HG03439 (cell line): Measurements from ENCODE around the gene SLC29A4.
A peak's percentile ranks its signal among the peaks of the same experiment; 100 is the strongest.
"Not testable (repeated sequence)": the region's sequence is repeated elsewhere in the genome, so short reads cannot be mapped to it uniquely, and the experiment has no call there.

Experiments used
- ATAC-seq: cut with Tn5 transposase; IDR thresholded peaks from one replicate; pipeline ENCODE4 v1.9.1; 2021; ENCODE audit warnings: mild to moderate bottlenecking, moderate library complexity; ENCODE audit not compliant: unreplicated experiment

Gene SLC29A4

GRCh38 chr7:5282543-5283316 lies at the start of gene SLC29A4:
SLC29A4 (plus strand) TSS chr7:5282943; CDS start chr7:5287817, 4,874 bp downstream.
- no peak for ATAC-seq

GRCh38 chr7:5234852-5235831 lies 47.6 kb upstream of the SLC29A4 start:
- peak; percentile 28 for ATAC-seq

- no peak for ATAC-seq
Measured at GRCh38 chr7:5237286-5237685, 45.5 kb upstream of the SLC29A4 start.

- no peak for ATAC-seq
Measured at GRCh38 chr7:5238500-5238899, 44.2 kb upstream of the SLC29A4 start.

GRCh38 chr7:5243261-5243660 lies 39.5 kb upstream of the SLC29A4 start:
- ATAC-seq = no peak

GRCh38 chr7:5248201-5248885 lies 34.4 kb upstream of the SLC29A4 start:
- no peak for ATAC-seq

GRCh38 chr7:5250787-5251186 lies 32.0 kb upstream of the SLC29A4 start:
- ATAC-seq = not testable (repeated sequence)

GRCh38 chr7:5253529-5253928 lies 29.2 kb upstream of the SLC29A4 start:
- ATAC-seq = not testable (repeated sequence)

GRCh38 chr7:5254371-5254770 lies 28.4 kb upstream of the SLC29A4 start:
- ATAC-seq = not testable (repeated sequence)

GRCh38 chr7:5255832-5256231 lies 26.9 kb upstream of the SLC29A4 start:
- ATAC-seq = no peak

GRCh38 chr7:5260530-5261068 lies 22.1 kb upstream of the SLC29A4 start:
- not testable (repeated sequence) for ATAC-seq

- ATAC-seq = not testable (repeated sequence)
Measured at GRCh38 chr7:5263066-5263465, 19.7 kb upstream of the SLC29A4 start.

- ATAC-seq = no peak
Measured at GRCh38 chr7:5265320-5266190, 17.2 kb upstream of the SLC29A4 start.

GRCh38 chr7:5266191-5267028 lies 16.3 kb upstream of the SLC29A4 start:
- no peak for ATAC-seq

- not testable (repeated sequence) for ATAC-seq
Measured at GRCh38 chr7:5267829-5268228, 14.9 kb upstream of the SLC29A4 start.

- not testable (repeated sequence) for ATAC-seq
Measured at GRCh38 chr7:5269992-5270657, 12.6 kb upstream of the SLC29A4 start.

- ATAC-seq = no peak
Measured at GRCh38 chr7:5270788-5271187, 12.0 kb upstream of the SLC29A4 start.

GRCh38 chr7:5273831-5274405 lies 8.8 kb upstream of the SLC29A4 start:
- ATAC-seq = not testable (repeated sequence)
